Activated T-cell treated with anti-CD3 and anti-CD28 coated beads, Interleukin-2, amount 50 U/mL, for 24 hours (primary cell): ENCODE measurements around the gene SLC20A1.
"Not testable (repeated sequence)": the region's sequence is repeated elsewhere in the genome, so short reads cannot be mapped to it uniquely, and the experiment has no call there.

Source experiments
- DNase-seq: peaks from one replicate; pipeline ENCODE4 v3.0.0-alpha.2; 2020
- H3K27ac Mint-ChIP-seq: 2 replicates; pipeline ENCODE4 v1.8.0; 2020; ENCODE audit warnings: mild to moderate bottlenecking, mixed read lengths
- H3K27me3 Mint-ChIP-seq: 2 replicates; pipeline ENCODE4 v1.8.0; 2020; ENCODE audit warnings: mixed read lengths
- H3K36me3 Mint-ChIP-seq: 2 replicates; pipeline ENCODE4 v1.8.0; 2020; ENCODE audit warnings: low read depth, mixed read lengths
- H3K4me1 Mint-ChIP-seq: 2 replicates; pipeline ENCODE4 v1.8.0; 2020; ENCODE audit warnings: low read depth, mixed read lengths
- H3K4me3 Mint-ChIP-seq: 2 replicates; pipeline ENCODE4 v1.8.0; 2020; ENCODE audit warnings: mild to moderate bottlenecking, moderate library complexity, mixed read lengths
- H3K9me3 Mint-ChIP-seq: 2 replicates; pipeline ENCODE4 v1.8.0; 2020; ENCODE audit warnings: mixed read lengths

SLC20A1 gene, protein sequence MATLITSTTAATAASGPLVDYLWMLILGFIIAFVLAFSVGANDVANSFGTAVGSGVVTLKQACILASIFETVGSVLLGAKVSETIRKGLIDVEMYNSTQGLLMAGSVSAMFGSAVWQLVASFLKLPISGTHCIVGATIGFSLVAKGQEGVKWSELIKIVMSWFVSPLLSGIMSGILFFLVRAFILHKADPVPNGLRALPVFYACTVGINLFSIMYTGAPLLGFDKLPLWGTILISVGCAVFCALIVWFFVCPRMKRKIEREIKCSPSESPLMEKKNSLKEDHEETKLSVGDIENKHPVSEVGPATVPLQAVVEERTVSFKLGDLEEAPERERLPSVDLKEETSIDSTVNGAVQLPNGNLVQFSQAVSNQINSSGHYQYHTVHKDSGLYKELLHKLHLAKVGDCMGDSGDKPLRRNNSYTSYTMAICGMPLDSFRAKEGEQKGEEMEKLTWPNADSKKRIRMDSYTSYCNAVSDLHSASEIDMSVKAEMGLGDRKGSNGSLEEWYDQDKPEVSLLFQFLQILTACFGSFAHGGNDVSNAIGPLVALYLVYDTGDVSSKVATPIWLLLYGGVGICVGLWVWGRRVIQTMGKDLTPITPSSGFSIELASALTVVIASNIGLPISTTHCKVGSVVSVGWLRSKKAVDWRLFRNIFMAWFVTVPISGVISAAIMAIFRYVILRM

DNA sequence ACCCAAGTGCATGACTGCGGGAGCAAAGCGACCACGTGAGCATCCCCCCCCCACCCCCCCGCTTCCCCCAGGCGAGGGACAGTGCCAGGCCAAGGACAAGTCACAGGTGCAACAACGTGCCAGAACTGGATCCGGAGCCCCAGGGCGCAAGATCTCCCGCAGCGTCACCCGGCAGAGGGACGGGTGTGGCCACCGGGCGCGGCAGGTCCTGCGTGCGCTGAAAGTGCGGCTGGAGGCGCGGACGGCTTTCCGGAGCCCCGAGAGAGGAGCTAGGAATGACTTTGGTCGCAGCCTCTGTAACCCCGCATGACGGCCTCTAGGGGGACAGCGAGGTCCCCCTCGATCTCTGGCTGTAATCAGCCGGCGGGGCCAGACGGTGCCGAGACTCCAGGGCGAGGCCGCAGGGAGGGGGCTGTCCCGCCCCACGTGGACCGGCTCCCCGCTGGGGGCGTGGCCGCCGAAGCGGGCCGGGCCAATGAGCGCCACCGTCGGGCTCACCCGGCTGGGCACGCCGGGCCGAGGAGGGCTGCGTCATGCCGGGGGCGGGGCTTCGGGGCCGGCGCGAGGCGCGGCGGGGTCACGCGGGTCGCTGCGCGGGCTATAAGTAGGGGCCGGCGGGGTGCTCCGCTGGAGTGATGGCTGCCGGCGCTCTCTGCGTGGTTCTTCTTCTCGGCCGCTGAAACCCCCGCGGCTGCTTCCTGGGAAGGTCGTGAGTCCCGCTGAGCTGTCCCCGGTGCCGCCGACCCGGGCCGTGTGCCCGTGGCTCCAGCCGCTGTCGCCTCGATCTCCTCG, at the start of gene SLC20A1:
Gene SLC20A1, plus strand, starts transcription at position 630 of the 792 bp plus-strand sequence. CDS start 890 bp downstream, outside the sequence.
- H3K4me3 Mint-ChIP-seq: peak within 1 kb of the TSS; percentile 99
- H3K36me3 Mint-ChIP-seq: peaks cover 41% of the 10 kb centered on the region
- H3K4me1 Mint-ChIP-seq: peaks cover 54% of the 10 kb centered on the region
- H3K27ac Mint-ChIP-seq: peak within 1 kb of the TSS; percentile 93
- no peaks in the 10 kb centered on the region for H3K27me3 Mint-ChIP-seq
- peak; percentile 99 for DNase-seq
- H3K9me3 Mint-ChIP-seq: no peaks in the 10 kb centered on the region

DNA sequence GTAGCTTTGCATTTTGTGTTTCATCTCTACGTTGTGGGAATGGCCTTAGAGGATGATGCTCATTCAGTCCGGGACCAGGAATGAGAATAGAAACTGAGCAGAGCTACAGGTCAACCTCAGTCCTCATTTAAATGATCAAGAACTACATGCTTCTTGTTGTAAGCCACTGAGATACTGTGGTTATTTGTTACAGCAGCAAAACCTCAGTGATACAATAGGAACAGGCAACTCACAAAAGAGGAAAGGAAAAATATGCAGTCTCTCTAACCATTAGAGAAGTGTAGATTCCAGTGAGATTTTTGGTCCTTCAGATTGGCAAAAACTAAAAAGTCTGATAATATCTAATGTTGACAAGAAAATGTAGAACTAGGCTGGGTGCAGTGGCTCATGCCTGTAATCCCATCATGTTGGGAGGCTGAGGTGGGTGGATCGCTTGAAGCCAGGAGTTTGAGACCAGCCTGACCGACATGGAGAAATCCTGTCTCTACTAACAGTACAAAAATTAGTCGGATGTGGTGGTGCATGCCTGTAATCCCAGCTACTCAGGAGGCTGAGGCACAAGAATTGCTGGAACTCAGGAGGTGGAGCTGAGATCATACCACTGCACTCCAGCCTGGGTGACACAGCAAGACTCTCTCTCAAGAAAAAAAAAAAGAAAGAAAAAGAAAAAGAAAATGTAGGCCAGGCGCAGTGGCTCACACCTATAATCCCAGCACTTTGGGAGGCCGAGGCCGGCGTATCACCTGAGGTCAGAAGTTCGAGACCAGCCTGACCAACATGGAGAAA, 48.0 kb upstream of the SLC20A1 start:
- Mint-ChIP-seq H3K36me3 (peaks cover 10% of the 10 kb centered on the region), H3K4me1 (peaks cover 5% of the 10 kb centered on the region), H3K4me3 (no peak overlapping the region), H3K27me3 (no peaks in the 10 kb centered on the region), H3K27ac (no peak overlapping the region), H3K9me3 (no peaks in the 10 kb centered on the region)
- DNase-seq: no peak

DNA sequence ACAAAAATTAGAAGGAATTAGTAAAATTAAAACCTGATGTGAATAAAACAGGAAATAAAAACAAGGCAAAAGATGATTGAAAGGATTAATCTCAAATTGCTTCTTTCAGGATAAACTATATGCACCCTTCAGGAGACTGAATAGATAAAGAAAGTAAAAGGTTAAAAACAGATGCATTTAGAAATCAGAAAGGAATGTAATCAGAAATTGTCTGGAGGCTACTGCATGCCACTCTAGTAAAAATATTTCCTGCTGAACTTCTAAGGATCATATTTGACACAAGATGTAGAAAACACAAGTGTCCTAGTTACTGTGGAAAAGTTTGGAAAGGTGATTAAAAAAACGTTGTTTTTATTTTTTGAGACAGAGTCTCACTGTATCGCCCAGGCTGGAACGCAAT, 45.1 kb upstream of the SLC20A1 start:
- no peaks in the 10 kb centered on the region for H3K36me3 Mint-ChIP-seq
- H3K4me3 Mint-ChIP-seq: no peak overlapping the region
- peaks cover 5% of the 10 kb centered on the region for H3K4me1 Mint-ChIP-seq
- no peaks in the 10 kb centered on the region for H3K27me3 Mint-ChIP-seq
- no peak overlapping the region for H3K27ac Mint-ChIP-seq
- DNase-seq: no peak
- H3K9me3 Mint-ChIP-seq: no peaks in the 10 kb centered on the region

DNA sequence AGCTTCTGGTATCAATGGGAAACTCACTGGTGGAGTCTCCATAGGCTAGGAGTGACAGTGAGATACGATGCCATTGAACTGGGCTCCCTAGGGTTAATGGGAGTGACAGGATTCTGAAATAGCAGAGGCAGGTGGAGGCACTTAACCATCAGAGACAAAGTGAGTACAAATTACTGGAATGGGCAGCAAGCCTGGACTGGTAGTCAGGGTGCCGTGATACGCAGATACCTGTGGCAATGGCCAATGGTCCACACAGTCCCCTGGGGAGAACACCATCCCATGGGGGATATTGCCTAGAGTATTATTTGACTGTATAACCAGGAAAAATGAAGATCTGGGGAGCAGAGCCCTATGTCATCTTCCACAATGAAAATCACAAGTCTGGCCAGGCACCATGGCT, 44.0 kb upstream of the SLC20A1 start:
- DNase-seq: peak; percentile 3
- Mint-ChIP-seq H3K27me3 (no peaks in the 10 kb centered on the region), H3K36me3 (no peaks in the 10 kb centered on the region), H3K27ac (no peak overlapping the region), H3K9me3 (no peaks in the 10 kb centered on the region), H3K4me3 (no peak overlapping the region), H3K4me1 (peaks cover 5% of the 10 kb centered on the region)

DNA sequence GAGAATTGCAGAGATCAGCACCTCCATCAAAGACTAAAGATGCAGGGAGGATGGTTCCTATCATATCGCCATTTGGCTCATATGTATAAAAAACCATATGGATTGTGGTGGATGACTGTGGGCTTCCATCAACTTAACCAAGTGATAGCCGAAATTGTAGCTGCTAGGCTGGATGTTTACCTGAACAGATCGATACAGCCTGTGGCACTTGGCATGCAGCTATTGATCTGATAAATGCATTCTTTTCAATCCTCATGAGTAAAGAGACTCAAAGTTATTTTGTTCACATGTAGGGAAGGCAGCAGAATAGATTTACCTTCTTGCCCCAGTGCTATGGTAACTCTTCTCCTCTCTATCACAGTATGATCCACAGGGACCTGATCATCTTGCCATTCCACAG, 42.8 kb upstream of the SLC20A1 start:
- Mint-ChIP-seq H3K4me3 (no peak overlapping the region), H3K4me1 (peaks cover 5% of the 10 kb centered on the region), H3K36me3 (no peaks in the 10 kb centered on the region), H3K27ac (no peak overlapping the region), H3K27me3 (no peaks in the 10 kb centered on the region), H3K9me3 (no peaks in the 10 kb centered on the region)
- DNase-seq: no peak

DNA sequence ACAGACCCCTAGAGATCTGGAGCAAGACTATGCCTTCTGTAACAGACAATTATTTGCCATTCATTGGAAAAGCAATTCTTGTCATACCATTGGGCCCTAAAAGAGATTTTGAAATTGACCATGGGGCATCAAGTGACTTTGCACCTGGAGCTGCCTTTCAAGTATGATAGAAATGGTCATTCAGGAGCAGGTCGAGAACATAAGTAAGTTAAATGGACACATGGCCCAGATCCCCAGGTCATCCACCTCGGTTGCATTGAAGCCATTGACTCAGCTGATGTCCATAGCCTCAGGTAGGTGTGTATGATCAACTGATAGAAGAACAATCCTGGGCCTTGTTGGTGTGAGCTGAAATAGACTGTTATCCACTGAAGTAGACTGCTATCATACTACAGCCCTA, 42.0 kb upstream of the SLC20A1 start:
- Mint-ChIP-seq H3K27me3 (no peaks in the 10 kb centered on the region), H3K36me3 (no peaks in the 10 kb centered on the region), H3K27ac (no peak overlapping the region), H3K9me3 (no peaks in the 10 kb centered on the region), H3K4me3 (no peak overlapping the region), H3K4me1 (peaks cover 5% of the 10 kb centered on the region)
- peak; percentile 11 for DNase-seq

DNA sequence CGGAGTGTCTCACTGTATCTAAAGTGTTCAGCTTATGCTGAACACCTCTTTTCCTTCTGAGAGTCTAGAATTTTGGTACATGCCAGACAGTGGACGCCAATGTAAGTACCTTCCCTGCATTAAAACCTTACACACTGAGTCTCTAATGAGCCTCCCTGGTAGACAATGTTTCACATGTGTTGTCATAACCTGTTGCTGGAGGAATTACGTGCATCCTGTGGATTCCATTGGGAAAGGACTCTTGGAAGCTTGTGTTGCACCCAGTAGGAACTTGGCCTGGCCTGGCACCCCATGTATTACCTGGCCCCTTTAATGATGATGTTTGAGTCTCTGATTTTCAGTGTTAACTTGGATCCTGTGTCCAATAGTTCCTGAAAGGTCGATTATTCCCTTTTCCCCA, 40.8 kb upstream of the SLC20A1 start:
- no peaks in the 10 kb centered on the region for H3K9me3 Mint-ChIP-seq
- H3K36me3 Mint-ChIP-seq: no peaks in the 10 kb centered on the region
- no peak overlapping the region for H3K27ac Mint-ChIP-seq
- peaks cover 3% of the 10 kb centered on the region for H3K4me1 Mint-ChIP-seq
- no peaks in the 10 kb centered on the region for H3K27me3 Mint-ChIP-seq
- no peak overlapping the region for H3K4me3 Mint-ChIP-seq
- no peak for DNase-seq

DNA sequence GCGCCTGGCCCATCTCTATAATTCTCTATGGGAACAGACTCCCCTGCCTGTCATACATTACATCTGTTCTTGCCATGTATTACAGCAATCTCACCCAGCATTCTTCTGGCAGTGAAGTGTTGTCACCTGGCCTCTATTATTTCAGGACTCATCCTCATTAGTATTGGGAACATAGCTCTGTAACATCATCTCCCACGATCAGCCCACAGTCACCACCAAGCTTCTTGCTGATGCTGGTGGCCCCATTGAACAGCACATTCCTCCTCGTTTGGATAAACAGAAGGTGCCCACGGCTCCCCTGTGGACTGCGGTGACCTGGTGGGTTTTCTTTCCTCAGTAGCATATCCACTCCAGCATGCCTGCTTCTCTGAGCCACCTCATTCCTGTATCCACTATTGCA, 39.8 kb upstream of the SLC20A1 start:
- peak; percentile 0 for DNase-seq
- H3K4me1 Mint-ChIP-seq: no peaks in the 10 kb centered on the region
- no peaks in the 10 kb centered on the region for H3K9me3 Mint-ChIP-seq
- H3K36me3 Mint-ChIP-seq: no peaks in the 10 kb centered on the region
- no peak overlapping the region for H3K27ac Mint-ChIP-seq
- H3K4me3 Mint-ChIP-seq: no peak overlapping the region
- H3K27me3 Mint-ChIP-seq: no peaks in the 10 kb centered on the region

DNA sequence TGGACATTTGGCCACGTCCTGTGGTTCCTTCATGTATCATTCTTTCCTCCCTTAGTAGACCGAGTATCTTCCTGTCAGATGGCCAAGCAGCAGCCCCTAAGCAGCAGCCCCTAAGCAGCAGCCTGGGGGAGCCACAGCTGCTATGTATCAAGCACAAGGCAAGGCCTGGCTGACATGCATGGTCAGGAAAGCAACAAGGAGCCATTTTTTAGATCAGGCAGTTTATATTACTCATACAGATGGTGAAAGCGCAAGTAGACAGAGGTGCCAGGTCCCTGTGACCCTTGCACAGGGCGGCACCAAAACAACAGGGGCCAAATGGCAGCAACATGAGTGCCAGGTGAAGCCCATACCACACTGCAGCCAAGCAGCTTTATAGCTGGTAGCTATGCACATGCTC, 39.2 kb upstream of the SLC20A1 start:
- Mint-ChIP-seq H3K27me3 (no peaks in the 10 kb centered on the region), H3K4me3 (no peak overlapping the region), H3K9me3 (no peaks in the 10 kb centered on the region), H3K36me3 (no peaks in the 10 kb centered on the region), H3K4me1 (no peaks in the 10 kb centered on the region), H3K27ac (no peak overlapping the region)
- DNase-seq: peak; percentile 19

DNA sequence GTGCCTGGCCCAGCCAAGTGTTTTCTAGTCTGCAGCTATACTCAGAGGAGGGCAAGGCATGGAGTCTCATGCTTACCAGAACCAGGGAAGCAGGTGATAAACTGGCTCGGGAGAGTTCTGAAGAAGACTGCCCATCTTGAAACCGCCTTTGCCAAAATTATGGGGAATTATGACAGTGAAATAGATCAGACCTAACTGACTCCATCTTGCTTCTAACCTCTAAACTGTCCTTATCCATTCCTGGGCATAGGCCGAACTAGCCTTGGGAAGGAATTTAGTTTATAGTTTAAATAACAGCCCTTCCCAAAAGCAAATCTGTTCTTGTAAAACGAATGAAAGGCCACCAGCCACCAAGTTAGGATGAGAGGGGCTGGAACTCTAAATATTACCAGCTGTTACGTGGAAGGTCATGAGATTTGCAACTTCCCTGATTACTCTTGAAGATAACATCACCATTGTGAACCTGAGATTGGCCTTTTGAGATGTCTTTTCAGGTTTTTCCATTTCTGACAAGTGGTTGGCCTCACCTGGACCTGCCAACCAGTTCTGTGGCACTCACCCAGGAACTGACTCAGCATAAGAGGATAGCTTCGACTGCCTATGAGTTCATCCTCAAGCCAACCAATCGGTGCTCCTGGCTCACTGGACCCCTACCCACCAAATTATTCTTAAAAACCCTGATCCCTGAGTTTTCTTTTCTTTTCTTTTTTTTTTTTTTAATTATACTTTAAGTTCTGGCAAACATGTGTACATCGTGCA, 37.9 kb upstream of the SLC20A1 start:
- no peaks in the 10 kb centered on the region for H3K36me3 Mint-ChIP-seq
- DNase-seq: peak; percentile 11
- no peaks in the 10 kb centered on the region for H3K27me3 Mint-ChIP-seq
- no peaks in the 10 kb centered on the region for H3K4me1 Mint-ChIP-seq
- no peak overlapping the region for H3K27ac Mint-ChIP-seq
- H3K4me3 Mint-ChIP-seq: no peak overlapping the region
- H3K9me3 Mint-ChIP-seq: no peaks in the 10 kb centered on the region

DNA sequence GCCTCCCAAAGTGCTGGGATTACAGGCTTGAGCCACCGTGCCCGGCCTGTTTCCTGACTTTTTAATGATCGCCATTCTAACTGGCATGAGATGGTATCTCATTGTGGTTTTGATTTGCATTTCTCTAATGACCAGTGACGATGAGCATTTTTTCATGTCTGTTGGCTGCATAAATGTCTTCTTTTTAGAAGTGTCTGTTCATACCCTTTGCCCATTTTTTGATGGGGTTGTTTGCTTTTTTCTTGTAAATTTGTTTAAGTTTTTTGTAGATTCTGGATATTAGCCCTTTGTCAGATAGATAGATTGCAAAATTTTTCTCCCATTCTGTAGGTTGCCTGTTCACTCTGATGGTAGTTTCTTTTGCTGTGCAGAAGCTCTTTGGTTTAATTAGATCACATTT, 36.4 kb upstream of the SLC20A1 start:
- not testable (repeated sequence) for H3K36me3 Mint-ChIP-seq

DNA sequence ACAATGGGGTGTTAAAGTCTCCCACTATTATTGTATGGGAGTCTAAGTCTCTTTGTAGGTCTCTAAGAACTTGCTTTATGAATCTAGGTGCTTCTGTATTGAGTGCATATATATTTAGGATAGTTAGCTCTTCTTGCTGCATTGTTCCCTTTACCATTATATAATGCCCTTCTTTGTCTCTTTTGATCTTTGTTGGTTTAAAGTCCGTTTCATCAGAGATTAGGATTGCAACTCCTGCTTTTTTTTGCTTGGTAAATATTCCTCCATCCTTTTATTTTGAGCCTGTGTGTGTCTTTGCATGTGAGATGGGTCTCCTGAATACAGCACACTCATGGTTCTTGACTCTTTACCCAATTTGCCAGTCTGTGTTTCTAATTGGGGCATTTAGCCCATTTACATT, 33.5 kb upstream of the SLC20A1 start:
- not testable (repeated sequence) for H3K36me3 Mint-ChIP-seq, H3K27ac Mint-ChIP-seq, H3K4me3 Mint-ChIP-seq, H3K4me1 Mint-ChIP-seq, H3K9me3 Mint-ChIP-seq, DNase-seq, H3K27me3 Mint-ChIP-seq

More for the DNA sequence above, 36.4 kb upstream of the SLC20A1 start:
- not testable (repeated sequence) for H3K9me3 Mint-ChIP-seq, H3K4me1 Mint-ChIP-seq, H3K27ac Mint-ChIP-seq, H3K27me3 Mint-ChIP-seq, DNase-seq, H3K4me3 Mint-ChIP-seq

DNA sequence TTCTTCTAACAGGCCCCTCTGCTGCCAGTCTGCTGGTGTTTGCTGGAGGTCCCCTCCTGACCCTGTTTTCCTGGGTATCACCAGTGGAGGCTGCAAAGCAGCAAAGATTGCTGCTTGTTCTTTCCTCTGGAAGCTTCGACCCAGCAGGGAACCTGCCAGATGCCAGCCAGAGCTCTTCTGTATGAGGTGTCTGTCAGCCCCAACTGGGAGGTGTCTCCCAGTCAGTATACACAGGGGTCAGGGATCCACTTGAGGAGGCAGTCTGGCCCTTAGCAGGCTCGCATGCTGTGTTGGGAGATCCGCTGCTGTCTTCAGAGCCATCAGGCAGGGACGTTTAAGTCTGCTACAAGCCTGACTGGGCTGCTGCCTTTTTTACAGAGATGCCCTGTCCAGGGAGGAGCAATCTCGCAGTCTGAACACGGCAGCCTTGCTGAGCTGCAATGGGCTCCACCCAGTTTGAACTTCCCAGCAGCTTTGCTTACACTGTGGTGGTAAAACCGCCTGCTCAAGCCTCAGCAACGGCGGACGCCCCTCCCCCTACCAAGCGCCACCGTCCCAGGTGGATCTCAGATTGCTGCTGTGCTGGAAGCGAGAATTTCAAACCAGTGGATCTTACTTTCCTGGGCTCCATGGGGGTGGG, 31.4 kb upstream of the SLC20A1 start:
- DNase-seq: no peak
- Mint-ChIP-seq H3K9me3 (no peaks in the 10 kb centered on the region), H3K4me1 (no peaks in the 10 kb centered on the region), H3K36me3 (no peaks in the 10 kb centered on the region), H3K27me3 (no peaks in the 10 kb centered on the region), H3K27ac (no peak overlapping the region), H3K4me3 (no peak overlapping the region)
